Stimulated activated CD4-positive, alpha-beta T cell treated with anti-CD3 and anti-CD28 coated beads, Interleukin-12 subunit alpha, Interleukin-12 subunit beta, amount 100 ng/mL, for 4 hours (primary cell): ENCODE measurements around the gene FBXO8.
"Not testable (repeated sequence)": the region's sequence is repeated elsewhere in the genome, so short reads cannot be mapped to it uniquely, and the experiment has no call there.

Experiments
- DNase-seq: peaks from one replicate; pipeline ENCODE4 v3.0.0-alpha.2; 2020

The FBXO8 gene

DNA sequence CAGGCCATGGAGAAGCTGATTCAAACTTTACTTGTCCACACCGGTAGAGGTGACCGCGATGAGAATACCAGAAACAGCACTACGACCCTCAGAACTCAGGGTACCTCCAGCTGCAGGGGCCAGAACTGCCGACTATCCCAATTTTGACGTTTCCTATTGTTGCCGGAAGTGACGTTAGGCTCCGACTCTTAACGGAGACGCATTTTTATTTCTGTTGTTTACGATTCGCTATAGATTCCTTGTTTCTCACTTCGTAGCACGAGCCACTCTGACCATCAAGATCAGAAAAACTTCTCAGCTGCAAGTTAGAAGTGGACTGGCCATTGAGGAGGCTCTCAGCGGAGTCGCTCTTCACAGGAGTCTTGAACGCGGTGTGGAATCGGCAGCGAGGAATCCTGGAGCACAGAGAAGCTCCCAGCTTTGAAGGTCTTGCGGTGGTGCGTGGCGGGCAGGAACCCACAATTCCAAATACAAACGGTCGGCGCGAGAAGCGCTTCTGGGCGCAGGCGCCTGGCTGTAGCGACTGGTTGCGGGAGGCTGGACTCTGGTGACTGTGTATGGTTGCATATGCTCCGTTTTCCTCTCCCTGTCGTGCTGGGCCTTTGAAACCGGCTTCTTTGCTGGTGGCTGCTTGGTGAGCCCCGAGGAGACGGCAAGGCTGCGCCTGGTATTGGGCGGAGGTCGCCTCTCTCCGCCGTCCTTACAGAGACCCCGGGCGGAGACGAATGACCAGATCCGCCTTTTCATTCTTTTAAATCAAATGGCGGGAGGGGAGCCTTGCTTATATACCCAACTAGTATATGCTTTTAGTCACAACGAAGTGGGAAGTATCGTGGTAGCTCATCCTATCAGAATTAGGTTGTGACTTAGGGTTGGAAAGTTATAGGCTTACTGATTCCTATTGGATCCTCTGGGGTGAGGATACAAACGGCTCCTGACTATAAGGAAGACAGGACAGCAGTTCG, at the start of gene FBXO8, which contains the start of gene CEP44:
TSS of gene FBXO8 (minus strand) at position 161 of the 965 bp plus-strand sequence. CDS start 20,575 bp downstream, outside the sequence.
TSS of gene CEP44 (plus strand) at position 405 of the 965 bp plus-strand sequence. CDS start 15,211 bp downstream, outside the sequence.
- peak; percentile 53 for DNase-seq

DNA sequence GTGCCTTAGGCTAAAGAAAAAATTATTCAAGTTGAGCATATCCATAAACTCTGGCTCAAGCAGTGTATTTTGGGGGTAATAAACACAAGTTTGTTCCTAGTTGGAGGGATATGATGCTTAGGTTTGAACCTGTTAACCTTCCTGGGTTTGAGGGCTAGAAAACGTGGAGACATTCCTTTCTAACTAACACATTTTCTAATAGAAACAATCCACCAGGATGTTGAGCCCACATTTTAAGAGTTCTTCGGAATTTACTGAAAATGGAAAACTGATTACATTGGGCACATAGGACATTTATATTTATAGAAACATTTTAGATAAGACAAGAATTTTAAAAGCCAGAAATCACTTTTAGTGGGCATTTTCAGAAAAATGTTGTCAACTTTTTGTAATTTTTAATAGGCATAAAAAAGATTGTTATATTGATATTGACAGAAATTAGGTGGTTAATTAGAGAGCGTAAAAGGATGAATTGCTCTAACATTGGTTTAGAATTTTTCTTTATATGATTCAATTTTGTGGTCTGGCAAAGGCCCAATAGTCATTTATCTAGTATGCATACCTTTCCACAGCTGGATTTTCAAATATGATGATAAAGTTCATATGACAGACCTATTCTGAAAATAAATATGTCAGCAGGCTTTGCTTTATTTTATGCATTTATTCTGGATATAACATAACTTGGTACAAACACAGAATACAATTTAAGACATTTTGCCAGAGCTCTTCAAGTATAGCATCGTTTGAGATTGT, 49.5 kb upstream of the FBXO8 start:
- DNase-seq = no peak

- DNase-seq = no peak
These were observed 41.3 kb upstream of the FBXO8 start for GRCh38 chr4:174324725-174325124.

GRCh38 chr4:174324236-174324635, 40.8 kb upstream of the FBXO8 start:
- DNase-seq = no peak

- no peak for DNase-seq
These were observed 37.2 kb upstream of the FBXO8 start for GRCh38 chr4:174320494-174321199.

- no peak for DNase-seq
These were observed 35.6 kb upstream of the FBXO8 start for GRCh38 chr4:174318829-174319764.

DNA sequence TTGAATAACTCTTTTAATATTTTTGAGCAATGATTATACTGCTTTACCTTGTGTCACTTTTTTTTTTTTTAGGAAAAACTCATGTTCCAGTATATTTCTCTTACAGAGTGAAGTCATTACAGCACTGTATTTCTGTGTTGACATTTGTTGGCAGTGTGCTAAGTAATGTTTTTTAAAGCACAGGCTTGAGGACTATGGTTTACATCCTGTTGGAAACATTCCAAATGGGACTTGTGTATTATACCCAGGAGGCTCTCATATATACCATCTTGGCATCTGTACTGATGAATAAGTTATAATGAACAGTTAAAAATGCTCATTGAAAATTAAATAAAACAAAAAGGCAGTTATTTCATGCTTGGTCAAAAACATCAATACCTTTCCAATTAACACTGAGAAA, 34.1 kb upstream of the FBXO8 start:
- no peak for DNase-seq

DNA sequence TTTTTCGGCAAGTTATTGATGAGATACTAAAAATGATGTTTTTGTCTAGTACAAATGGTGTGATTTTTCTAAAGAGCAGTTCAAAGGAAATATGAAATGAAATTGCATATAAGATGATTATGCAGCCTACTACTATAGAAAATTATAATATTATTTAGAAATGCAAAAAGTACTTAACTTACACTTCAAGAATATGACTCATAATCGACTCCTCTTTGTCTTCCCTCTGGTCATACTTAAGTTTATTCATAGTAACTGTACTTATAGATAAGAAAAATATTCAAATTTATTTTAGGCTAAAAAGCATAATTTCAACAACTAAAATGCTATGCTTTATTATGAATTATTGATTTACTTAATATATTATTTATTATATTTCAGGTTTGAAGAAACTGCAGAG, 33.5 kb upstream of the FBXO8 start:
- no peak for DNase-seq

GRCh38 chr4:174316546-174316945, 33.1 kb upstream of the FBXO8 start:
- DNase-seq = no peak

GRCh38 chr4:174314770-174315169, 31.3 kb upstream of the FBXO8 start:
- DNase-seq = no peak

DNA sequence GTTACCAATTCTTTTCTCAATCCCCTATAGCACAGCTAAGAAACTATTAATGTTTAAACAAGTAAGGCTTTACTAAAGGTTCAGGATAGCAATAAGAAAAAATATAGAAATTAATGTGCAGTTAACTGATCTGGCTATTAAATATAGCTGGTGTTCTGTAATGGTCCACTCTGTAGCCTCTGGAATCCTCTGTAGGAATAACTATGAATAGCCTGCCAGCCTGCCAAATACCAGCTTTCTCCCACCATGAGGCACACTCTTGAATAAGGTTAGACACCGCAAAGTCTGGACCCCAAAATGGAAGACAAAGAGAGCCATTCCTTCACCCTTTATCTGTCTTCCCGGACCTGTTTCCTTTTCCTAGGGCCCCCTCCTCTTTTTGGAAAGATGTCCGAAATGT, 30.8 kb upstream of the FBXO8 start:
- no peak for DNase-seq

DNA sequence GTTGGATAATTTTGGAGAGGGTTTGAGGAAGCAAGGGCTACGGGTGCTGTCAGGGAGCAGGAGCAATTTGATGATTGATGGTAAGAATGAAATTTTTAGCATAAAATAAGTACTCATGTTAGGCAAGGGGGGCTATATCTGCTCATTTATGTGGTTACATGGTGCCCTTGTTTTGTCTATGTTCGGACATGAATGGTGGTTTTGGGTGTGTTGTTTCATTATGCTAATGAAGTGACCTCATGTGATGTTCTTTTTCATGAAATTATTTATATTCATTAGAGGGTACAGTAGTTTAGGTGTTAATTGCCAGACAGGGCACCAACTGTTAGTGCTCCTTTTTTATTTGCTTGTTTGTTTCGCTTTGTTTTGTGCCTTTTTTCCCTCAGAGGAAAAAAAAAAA, 29.5 kb upstream of the FBXO8 start:
- DNase-seq = no peak

- no peak for DNase-seq
These were observed 24.2 kb upstream of the FBXO8 start for GRCh38 chr4:174307694-174308093.

GRCh38 chr4:174305961-174306360, 22.5 kb upstream of the FBXO8 start:
- no peak for DNase-seq

DNA sequence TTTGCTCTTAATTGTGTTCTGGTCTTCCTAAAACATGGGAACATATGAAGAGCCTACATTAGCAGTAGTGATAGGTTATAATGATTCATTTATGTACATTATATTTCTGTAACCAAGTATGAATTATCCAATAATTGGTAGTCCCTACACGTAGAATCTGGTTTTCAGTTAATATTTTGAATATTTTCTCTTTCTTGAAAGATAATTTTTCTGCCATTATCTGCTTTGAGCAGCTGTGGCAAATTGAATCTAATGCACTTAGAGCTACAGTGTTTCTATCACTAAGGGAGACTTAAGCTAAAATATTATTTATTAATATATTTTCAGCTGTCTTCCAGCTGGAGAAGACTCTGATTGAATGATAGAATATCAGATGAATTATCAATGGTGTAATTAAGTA, 21.2 kb upstream of the FBXO8 start:
- DNase-seq = no peak

DNA sequence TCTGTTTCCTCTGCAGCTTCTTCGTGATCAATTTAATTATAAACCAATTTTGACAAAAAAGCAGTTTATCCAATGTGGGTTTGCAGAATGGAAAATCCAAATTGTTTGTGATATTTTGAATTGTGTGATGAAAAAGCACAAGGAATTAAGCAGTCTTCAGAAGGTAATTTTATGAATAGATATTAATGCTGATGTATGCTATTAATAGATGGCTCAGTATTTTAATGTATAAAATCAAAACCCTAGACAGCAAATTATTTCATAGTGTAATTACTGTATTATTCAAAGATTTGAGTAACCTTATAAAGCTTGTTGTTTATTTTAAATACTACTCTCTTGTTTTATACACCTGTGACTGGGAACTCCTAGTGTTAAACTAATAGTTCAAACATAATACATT, 20.2 kb upstream of the FBXO8 start:
- no peak for DNase-seq

DNA sequence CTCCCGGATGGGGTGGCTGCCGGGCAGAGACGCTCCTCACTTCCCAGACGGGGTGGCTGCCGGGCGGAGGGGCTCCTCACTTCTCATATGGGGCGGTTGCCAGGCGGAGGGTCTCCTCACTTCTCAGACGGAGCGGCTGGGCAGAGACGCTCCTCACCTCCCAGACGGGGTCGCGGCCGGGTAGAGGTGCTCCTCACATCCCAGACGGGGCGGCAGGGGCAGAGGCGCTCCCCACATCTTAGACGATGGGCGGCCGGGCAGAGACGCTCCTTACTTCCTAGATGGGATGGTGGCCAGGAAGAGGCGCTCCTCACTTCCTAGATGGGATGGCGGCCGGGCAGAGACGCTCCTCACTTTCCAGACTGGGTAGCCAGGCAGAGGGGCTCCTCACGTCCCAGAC, 11.7 kb upstream of the FBXO8 start:
- not testable (repeated sequence) for DNase-seq

- not testable (repeated sequence) for DNase-seq
These were observed 11.2 kb upstream of the FBXO8 start for GRCh38 chr4:174294641-174295040.

DNA sequence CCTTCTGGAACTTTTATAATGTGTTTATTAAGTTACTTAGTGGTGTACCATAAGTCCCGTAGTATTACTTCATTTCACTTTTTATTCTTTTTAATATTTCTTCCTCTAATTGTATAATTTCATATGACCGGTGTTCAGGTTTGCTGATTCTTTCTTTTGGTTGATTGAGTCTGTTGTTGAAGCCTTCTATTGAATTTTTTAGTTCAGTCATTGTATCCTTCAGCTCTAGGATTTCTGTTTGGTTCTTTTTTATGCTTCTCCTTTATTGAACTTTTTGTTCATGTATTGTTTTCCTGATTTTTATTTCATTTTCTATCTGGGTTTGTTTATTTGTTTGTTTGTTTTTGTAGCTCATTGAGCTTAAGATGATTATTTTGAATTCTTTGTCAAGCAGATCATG, 9.0 kb upstream of the FBXO8 start:
- DNase-seq = no peak

DNA sequence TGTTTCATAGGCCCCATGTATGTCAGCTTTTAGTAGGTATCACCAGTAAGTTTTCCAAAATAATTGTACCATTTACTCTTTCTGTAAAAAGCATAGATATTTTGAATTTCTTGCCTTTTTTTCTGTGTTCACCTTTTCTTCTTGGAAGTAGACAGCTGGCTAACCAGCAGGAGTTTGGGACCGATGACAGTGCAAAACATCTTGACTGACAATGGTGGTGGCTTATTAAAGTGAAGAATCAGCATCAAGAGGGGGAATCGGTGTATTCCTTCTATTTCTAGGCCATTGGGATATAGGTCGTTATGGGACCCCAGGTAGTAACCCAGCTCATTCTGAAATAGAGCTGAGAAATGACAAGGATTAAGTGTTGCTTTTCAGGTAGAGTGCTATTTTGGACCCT, 3.4 kb upstream of the FBXO8 start:
- no peak for DNase-seq

DNA sequence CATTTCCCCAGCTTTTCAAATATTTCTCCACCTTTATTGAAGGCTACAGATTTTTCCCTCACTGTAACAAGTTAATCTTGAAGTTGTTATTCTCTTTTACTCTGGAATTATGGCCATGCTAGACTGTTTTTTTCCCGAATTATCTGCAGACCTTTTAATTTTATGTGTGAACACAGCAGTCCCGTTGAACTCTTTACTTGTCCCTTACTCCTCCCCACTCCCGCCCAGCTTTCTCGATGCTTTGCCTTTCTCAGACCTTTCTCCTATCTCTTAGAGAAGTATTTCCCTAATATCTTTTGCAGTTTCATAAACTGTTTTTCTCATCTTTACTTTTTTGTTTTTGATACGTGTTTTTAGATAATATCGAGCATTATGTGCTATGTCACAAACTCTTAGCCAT, 1.0 kb upstream of the FBXO8 start:
- DNase-seq = no peak
